Stimulated activated naive CD8-positive, alpha-beta T cell treated with anti-CD3 and anti-CD28 coated beads, Interleukin-15, Interleukin-2, amounts not matched to agents 100 U/mL and 50 U/mL, for 24 hours (primary cell): Measurements from ENCODE around the gene PDE6A.
"Not testable (repeated sequence)": the region's sequence is repeated elsewhere in the genome, so short reads cannot be mapped to it uniquely, and the experiment has no call there.

Experiments
- ATAC-seq: fragments of 150-1000 bp; cut with Tn5 transposase; one replicate; pipeline ENCODE4 v1.10.0; 2021
- DNase-seq: peaks from one replicate; pipeline ENCODE4 v3.0.0; 2021

Gene PDE6A

DNA sequence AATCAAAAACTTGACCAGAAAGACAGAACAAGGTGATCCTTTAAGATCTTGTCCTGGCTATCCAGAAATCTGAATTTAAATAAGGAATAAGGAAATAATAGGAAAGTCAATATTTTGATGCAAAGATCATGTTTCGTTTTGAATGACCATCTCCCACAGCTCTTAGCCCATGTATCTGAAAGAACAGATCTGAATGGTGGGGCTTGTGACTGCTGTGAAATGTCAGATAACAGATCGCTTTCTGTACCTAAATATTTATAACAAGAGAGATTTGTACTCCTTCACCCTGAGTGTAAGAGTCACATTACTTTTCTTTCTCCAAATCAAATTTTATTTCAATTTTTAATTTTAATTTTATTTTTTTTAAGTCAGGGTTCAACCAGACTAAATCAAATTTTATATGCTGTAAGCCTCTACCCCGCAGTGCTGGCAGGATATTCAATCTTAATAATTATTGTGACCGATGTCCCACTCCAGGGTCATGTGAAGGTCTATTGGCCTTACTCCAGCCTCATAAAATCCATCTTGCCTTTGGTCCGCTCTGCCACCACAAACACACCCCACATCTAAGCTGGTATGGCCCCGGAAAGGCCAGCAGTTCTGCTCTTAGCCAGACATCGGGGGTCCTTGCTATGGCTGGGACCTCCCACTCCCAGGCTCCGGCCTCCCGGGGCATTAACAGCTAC, 9.0 kb upstream of the PDE6A start:
- no peak for DNase-seq
- ATAC-seq: no peak

- ATAC-seq: no peak
- no peak for DNase-seq
Observed at GRCh38 chr5:149951138-149951749, 6.7 kb upstream of the PDE6A start.

DNA sequence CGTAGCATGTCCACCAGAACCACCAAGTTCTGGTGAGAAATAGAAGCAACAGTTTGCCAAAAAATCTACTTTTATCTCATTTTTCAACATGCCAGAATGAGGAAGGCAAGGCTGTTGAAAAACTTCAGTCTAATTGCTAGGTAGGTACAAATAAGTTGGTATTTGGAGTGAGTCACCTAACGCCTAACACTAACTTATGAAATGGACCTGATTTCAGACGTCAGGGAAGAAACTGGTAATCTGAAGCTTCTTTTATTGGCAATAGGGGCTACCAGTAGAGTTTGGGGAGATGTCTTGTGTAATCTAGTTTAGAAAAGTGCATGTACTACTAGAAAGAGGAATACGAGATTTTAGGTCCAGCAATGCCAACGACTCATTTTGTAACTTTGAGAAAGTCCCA, 4.4 kb upstream of the PDE6A start:
- no peak for ATAC-seq
- DNase-seq: no peak

GRCh38 chr5:149946118-149946517, 1.5 kb upstream of the PDE6A start:
- ATAC-seq (no peak), DNase-seq (no peak)

DNA sequence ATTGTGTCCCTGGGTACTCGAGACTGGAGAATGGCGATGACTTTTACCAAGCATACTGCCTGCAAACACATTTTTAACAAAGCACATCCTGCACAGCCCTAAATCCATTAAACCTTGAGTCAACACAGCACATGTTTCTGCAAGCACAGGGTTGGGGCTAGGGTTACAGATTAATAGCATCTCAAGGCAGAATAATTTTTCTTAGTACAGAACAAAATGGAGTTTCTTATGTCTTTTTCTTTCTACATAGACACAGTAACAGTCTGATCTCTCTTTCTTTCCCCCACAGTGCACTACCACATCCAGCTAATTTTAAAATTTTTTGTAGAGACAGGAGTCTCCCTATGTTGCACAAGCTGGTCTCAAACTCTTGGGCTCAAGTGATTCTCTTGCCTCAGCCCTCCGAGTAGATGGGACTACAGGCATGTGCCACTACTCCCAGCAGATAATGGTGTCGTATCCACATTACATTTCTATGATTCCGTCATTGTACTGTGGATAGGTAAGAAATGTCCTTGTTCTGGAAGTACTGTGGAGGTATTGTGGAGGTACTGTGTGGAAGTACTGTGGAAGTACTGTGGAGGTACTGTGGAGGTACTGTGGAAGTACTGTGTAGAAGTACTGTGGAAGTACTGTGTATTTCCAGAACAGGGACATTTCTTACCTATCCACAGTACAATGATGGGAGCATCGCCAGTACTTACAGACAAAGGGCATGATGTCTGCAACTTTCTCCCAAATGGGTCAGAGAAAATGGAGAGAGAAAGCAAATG, 1.2 kb downstream of the PDE6A start:
- ATAC-seq, DNase-seq: not testable (repeated sequence)

DNA sequence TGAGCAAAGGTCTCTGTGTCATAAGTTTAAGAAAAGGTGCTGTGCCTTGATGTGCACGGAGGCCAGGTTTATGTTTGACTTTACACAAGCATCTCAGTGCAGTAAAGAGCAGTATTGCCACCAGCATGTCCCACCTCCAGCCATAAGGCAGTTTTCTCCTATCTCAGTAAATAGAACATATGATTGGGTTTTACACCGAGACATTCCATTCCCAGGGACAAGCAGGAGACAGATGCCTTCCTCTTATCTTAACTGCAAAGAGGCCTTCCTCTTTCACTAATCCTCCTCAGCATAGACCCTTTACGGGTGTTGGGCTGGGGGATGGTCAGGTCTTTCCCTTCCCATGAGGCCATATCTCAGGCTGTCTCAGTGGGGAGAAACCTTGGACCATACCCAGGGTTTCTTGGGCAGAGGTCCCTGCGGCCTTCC, 1.8 kb downstream of the PDE6A start:
- not testable (repeated sequence) for ATAC-seq, DNase-seq

DNA sequence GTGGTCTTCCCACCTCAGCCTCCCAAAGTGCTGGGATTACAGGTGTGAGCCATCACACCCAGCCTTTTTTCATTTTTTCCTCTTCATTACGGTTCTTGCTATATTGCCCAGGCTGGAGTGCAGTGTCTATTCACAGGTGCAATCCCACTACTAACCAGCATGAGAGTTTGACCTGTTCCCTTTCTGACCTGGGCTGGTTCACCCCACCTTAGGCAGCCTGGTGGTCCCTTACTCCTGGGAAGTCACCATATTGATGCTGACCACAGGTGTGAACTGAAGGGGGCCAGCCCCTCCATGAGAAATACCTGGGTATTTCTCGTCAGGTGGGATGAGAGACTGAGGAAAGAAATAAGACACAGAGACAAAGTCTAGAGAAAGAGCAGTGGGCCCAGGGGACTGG, 2.4 kb downstream of the PDE6A start:
- ATAC-seq (no peak), DNase-seq (no peak)

DNA sequence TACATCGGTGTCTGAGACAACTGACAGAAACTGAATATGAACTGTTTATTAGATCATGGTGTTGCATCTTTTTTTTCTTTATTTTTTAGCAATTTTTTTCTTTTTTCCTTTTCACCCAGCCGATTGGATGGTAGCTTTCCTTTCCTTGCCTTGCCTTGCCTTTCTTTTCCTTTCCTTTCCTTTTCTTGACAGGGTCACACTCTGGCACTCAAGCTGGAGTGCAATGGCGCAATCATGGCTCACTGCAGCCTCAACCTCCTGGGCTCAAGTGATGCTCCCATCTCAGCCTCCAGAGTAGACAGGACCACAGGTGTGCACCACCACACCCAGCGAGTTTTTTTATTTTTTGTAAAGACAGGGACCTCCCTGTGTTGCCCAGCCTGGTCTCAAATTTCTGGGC, 2.8 kb downstream of the PDE6A start:
- no peak for ATAC-seq
- DNase-seq: no peak

- DNase-seq (no peak), ATAC-seq (no peak)
Observed at GRCh38 chr5:149940941-149941644, 3.5 kb downstream of the PDE6A start.

DNA sequence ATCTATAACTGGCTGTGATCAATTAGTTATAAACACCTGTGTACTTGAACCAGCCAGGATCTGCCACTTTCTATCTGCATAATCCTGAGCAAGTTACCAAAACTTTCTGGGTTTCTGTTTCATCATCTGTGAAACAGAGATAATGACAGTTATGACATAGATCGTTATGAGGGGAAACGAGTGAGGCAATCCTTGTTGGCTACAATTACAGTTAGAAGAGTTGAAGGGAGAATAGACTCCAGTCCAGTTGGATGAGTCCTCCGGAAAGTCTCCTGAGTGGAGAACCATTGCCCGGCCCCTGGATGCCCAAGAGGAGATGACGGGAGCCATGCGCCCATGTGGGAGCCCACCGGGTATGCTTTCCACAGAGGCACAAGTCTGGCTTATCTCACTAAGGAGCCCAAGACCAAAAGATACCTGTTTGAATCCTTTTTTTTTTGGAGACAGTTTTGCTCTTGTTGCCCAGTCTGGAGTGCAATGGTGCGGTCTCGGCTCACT, 4.5 kb downstream of the PDE6A start:
- ATAC-seq (no peak), DNase-seq (no peak)

DNA sequence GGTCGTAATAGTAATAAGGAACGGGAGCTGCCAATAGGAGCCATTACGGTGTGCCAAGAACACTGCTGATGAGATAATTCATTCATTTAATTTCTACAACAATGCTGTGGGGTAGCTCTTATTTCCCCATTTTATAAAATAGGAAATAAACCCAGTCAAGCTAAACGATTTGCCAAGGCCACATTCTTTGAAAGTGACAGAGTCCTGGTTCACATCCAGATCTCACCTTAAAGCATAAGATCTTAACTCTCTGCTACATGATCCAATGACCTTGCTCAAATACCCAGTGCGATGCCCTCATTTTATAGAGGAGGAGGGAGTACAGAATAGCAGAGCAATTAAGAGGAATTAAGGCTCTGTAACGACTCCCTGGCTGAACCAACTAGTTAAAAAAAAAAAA, 5.0 kb downstream of the PDE6A start:
- DNase-seq (no peak), ATAC-seq (no peak)

DNA sequence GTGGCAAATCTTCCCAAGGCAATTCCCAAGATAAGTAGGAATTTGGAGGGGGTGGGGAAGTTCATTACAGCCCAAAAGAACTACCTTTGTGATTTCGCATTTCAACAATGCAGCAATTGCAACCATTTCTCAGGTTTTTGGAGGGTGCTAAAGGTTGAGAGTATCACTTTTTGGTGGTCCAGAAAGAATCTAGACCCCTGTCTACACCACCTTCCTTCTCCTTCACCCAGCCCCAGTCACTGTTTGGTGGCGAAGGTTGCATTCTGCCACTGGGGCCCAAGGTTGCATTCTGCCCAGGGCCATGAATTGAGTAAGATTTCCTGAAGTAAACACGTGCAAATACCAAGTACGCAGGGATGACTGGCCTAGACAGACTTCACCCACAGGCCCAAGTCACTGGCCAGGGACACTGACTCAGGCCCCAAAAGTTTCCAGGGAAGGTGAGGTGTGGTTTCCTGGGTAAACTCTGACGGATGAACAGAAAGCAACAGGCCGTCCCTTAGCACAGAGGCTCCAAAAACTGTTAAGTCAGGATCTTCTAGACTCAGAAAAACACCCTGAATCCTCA, 5.7 kb downstream of the PDE6A start:
- ATAC-seq: no peak
- no peak for DNase-seq

- no peak for DNase-seq
- ATAC-seq: no peak
Observed at GRCh38 chr5:149938279-149938678, 6.3 kb downstream of the PDE6A start.

GRCh38 chr5:149937610-149938009, 7.0 kb downstream of the PDE6A start:
- ATAC-seq (no peak), DNase-seq (no peak)

- ATAC-seq: no peak
- no peak for DNase-seq
Observed at GRCh38 chr5:149936700-149937091, 7.9 kb downstream of the PDE6A start.

DNA sequence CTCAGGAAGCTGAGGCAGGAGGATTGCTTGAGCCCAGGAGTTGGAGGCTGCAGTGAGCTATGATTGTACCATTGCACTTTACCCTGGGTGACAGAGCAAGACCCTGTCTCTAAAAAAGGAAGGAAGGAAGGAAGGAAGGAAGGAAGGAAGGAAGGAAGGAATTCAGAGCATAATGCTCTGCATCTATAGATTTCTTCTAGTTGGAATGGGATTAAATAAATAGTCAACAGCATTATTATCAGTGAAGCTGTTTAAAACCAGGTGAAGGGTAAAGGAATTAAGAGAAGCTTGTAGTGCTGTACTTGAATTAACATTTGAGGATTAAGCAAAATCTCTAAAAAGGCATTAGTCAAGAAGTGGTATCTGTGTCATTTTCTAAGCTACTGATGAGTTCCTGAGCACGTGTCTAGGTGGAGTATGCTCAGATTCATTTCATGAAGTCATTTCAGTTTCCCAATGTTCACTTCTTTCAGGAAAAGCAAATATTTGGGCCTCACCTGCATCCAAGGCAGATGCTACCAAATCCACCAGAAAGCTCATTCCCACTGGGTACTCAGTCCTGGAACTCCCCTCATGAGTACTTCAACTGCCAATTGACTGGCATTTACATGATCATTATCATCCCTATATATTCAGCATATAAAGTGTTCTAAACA, 8.4 kb downstream of the PDE6A start:
- no peak for DNase-seq
- no peak for ATAC-seq

DNA sequence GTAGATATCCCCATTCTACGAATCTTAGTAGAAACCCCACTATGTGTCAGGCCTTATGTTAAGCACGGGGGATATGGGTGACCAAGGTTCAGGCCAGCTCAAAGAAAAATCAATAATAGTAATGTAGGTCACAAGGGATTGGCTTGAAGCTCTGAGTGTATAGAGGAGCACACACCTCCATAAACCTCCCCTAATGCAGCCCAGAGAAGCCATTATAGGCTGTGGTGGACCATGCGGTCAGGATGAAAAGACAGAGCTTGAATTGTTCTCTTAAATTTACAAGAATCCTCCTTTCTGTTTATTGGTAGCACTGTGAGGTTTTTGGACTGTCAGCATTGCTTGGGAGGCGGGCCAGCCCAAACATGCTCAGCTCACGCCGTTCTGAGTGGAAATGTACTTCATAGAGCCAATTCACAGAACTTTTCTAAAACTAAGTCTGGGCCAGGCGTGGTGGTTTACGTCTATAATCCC, 9.1 kb downstream of the PDE6A start:
- ATAC-seq: no peak
- no peak for DNase-seq

- no peak for ATAC-seq
- DNase-seq: no peak
Observed at GRCh38 chr5:149932445-149933350, 11.9 kb downstream of the PDE6A start.

DNA sequence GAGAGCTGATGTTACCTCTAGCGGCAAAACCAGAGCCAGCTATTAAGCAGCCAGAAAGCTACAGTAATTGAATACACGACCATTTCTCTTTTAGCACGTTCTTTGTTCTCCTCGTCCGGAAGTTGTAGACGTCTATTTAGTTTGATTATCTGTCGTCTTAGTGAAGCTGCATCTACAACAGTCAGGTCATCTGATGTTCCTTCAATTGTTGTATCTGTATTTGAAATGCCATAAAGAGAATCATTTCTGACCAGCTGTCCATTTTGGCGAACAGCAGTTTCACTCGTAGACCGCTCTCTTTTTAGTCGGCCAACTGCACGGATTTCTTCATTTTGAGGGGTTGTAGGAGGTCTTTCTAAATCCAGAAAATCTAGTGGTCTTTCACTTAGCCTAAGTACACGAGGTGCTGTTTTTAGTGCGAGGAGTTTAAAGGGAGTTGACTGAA, 12.6 kb downstream of the PDE6A start:
- ATAC-seq (no peak), DNase-seq (no peak)
